GM06990 (cell line): ENCODE measurements around the gene ERAL1.
"Not testable (repeated sequence)": the region's sequence is repeated elsewhere in the genome, so short reads cannot be mapped to it uniquely, and the experiment has no call there.

ENCODE experiments used
- DNase-seq: peaks from one replicate; pipeline ENCODE4 v3.0.0-alpha.2; 2011; ENCODE audit not compliant: insufficient read length; ENCODE audit errors: extremely low read depth
- H3K27me3 ChIP-seq: replicated peaks from 2 replicates; pipeline ENCODE4 v1.6.0; 2011; ENCODE audit warnings: low read length; ENCODE audit not compliant: control insufficient read depth, insufficient read depth
- H3K36me3 ChIP-seq: 2 replicates; pipeline ENCODE4 v1.5.1; 2011; ENCODE audit warnings: low read length; ENCODE audit not compliant: control insufficient read depth, insufficient read depth
- H3K4me3 ChIP-seq: replicated peaks from 2 replicates; pipeline ENCODE4 v1.5.1; 2011; ENCODE audit warnings: low read depth, mild to moderate bottlenecking, control low read depth, low read length
- CTCF ChIP-seq: IDR thresholded peaks from 2 replicates; pipeline ENCODE4 v1.5.1; 2011; ENCODE audit warnings: low read length, control low read depth, mild to moderate bottlenecking, inconsistent platforms; ENCODE audit not compliant: insufficient read depth, poor library complexity, severe bottlenecking

ERAL1 gene

GRCh38 chr17:28867276-28867675 is 12.5 kb downstream of the ERAL1 start:
- no peak overlapping the region for H3K4me3 ChIP-seq
- TF ChIP-seq CTCF: no peak
- no peak for DNase-seq
- H3K36me3 ChIP-seq: no peaks in the 10 kb centered on the region
- no peaks in the 10 kb centered on the region for H3K27me3 ChIP-seq

GRCh38 chr17:28871056-28871579 is 16.3 kb downstream of the ERAL1 start:
- Histone ChIP-seq H3K4me3 (no peak overlapping the region), H3K36me3 (no peaks in the 10 kb centered on the region), H3K27me3 (no peaks in the 10 kb centered on the region)
- no peak for TF ChIP-seq CTCF
- DNase-seq: peak; percentile 74

DNA sequence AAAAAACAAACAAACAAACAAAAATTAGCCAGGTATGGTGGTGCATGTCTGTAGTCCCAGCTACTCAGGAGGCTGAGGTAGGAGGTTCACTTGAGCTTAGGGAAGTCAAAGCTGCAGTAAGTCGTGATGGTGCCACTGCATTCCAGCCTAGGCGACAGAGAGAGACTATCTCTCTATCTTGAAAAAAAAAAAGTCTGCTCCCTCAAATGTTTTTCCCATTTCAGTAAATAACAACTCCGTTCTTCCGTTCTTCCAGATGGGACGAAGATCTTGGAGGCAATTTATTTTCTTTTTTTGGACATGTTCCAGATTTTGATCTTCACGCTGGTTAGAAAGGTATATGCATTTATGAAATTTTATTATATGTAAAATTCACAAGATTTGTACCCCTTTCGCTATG is 19.0 kb downstream of the ERAL1 start:
- DNase-seq: no peak
- H3K4me3 ChIP-seq: no peak overlapping the region
- H3K36me3 ChIP-seq: no peaks in the 10 kb centered on the region
- H3K27me3 ChIP-seq: no peaks in the 10 kb centered on the region
- TF ChIP-seq CTCF: no peak

GRCh38 chr17:28874750-28875149 is 19.9 kb downstream of the ERAL1 start:
- TF ChIP-seq CTCF: no peak
- no peak overlapping the region for H3K4me3 ChIP-seq
- DNase-seq: no peak

GRCh38 chr17:28875848-28876550 is 21.2 kb downstream of the ERAL1 start:
- Histone ChIP-seq H3K36me3 (peaks cover 13% of the 10 kb centered on the region), H3K27me3 (no peaks in the 10 kb centered on the region), H3K4me3 (no peak overlapping the region)
- DNase-seq: no peak
- no peak for TF ChIP-seq CTCF

More at GRCh38 chr17:28874750-28875149, 19.9 kb downstream of the ERAL1 start:
- Histone ChIP-seq H3K27me3 (no peaks in the 10 kb centered on the region), H3K36me3 (peaks cover 5% of the 10 kb centered on the region)

DNA sequence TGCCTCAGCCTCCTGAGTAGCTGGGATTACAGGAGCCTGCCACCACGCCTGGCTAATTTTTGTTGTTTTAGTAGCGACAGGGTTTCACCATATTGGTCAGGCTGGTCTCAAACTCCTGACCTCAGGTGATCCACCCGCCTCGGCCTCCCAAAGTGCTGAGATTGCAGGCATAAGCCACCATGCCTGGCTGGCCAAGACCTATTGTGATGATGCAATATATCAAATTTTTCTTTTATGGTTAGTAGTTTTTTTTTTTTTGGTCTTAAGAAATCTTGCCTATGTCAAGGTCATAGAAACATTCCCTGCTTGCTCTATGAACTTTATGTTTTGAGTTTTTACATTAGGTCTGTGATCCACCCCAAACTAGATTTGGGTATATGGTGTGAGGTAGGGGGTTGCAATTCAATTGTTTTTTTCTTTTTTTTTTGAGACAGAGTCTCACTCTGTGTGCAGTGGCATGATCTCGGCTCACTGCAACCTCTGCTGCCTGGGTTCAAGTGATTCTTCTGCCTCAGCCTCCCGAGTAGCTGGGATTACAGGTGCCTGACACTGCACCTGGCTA is 22.4 kb downstream of the ERAL1 start:
- H3K4me3 ChIP-seq, DNase-seq, H3K27me3 ChIP-seq: not testable (repeated sequence)
- H3K36me3 ChIP-seq: peaks cover 22% of the 10 kb centered on the region
